Measurements from ENCODE around the gene TCEA3.

TCEA3 gene

GRCh38 chr1:23434260-23434775, 9.8 kb upstream of the TCEA3 start:
- ChIA-PET CTCF (no interaction called here), POLR2A (no interaction called here)
- no peak for TF ChIP-seq ARNT (IDR thresholded peaks at IDR 0.05)
- TF ChIP-seq ELF4 (IDR thresholded peaks at IDR 0.05): no peak
- TF ChIP-seq SUZ12 (IDR thresholded peaks at IDR 0.05): no peak
- TF ChIP-seq ZNF384 (IDR thresholded peaks at IDR 0.05): no peak
- TF ChIP-seq TARDBP (IDR thresholded peaks at IDR 0.05): no peak
- TF ChIP-seq SP1 (IDR thresholded peaks at IDR 0.05): no peak
- TF ChIP-seq FOXA1 (IDR thresholded peaks at IDR 0.05): no peak
- TF ChIP-seq, protein P1, sequence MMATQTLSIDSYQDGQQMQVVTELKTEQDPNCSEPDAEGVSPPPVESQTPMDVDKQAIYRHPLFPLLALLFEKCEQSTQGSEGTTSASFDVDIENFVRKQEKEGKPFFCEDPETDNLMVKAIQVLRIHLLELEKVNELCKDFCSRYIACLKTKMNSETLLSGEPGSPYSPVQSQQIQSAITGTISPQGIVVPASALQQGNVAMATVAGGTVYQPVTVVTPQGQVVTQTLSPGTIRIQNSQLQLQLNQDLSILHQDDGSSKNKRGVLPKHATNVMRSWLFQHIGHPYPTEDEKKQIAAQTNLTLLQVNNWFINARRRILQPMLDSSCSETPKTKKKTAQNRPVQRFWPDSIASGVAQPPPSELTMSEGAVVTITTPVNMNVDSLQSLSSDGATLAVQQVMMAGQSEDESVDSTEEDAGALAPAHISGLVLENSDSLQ (IDR thresholded peaks at IDR 0.05): no peak
- TF ChIP-seq FOXK2 (IDR thresholded peaks at IDR 0.05): no peak
- no peak for DNase-seq (ENCODE audit: extremely low spot score)

- CTCF ChIA-PET: no interaction called here
These were observed 8.6 kb upstream of the TCEA3 start for GRCh38 chr1:23433122-23433521.

GRCh38 chr1:23431431-23431830, 6.9 kb upstream of the TCEA3 start:
- POLR2A ChIA-PET: no interaction called here
- no peak for DNase-seq (ENCODE audit: extremely low spot score)
- TF ChIP-seq SP1 (IDR thresholded peaks at IDR 0.05) (no peak), FOXK2 (IDR thresholded peaks at IDR 0.05) (no peak), ELF4 (IDR thresholded peaks at IDR 0.05) (no peak)
- TF ChIP-seq, protein P1 (IDR thresholded peaks at IDR 0.05): no peak
- CTCF ChIA-PET: no interaction called here

More at GRCh38 chr1:23433122-23433521, 8.6 kb upstream of the TCEA3 start:
- POLR2A ChIA-PET: no interaction called here
- DNase-seq (ENCODE audit: extremely low spot score): no peak
- no peak for TF ChIP-seq ARNT (IDR thresholded peaks at IDR 0.05)
- TF ChIP-seq L3MBTL2 (conservative IDR thresholded peaks at IDR 0.05): no peak
- no peak for TF ChIP-seq TARDBP (IDR thresholded peaks at IDR 0.05)
- no peak for TF ChIP-seq BHLHE40 (IDR thresholded peaks at IDR 0.05; ENCODE audit: borderline replicate concordance)
- TF ChIP-seq ZNF384 (IDR thresholded peaks at IDR 0.05): no peak
- no peak for TF ChIP-seq FOXK2 (IDR thresholded peaks at IDR 0.05)
- TF ChIP-seq FOXA1 (IDR thresholded peaks at IDR 0.05): no peak
- no peak for TF ChIP-seq LEF1 (IDR thresholded peaks at IDR 0.05; ENCODE audit: borderline replicate concordance)
- TF ChIP-seq SP1 (IDR thresholded peaks at IDR 0.05): no peak
- TF ChIP-seq ELF4 (IDR thresholded peaks at IDR 0.05): no peak
- no peak for TF ChIP-seq SUZ12 (IDR thresholded peaks at IDR 0.05)
- no peak for TF ChIP-seq NFRKB (IDR thresholded peaks at IDR 0.05)
- no peak for TF ChIP-seq FOXM1 (IDR thresholded peaks at IDR 0.05; ENCODE audit: borderline replicate concordance)
- TF ChIP-seq HDGF (IDR thresholded peaks at IDR 0.05; ENCODE audit: borderline replicate concordance): no peak
- TF ChIP-seq, protein P1 (IDR thresholded peaks at IDR 0.05): no peak
- no peak for TF ChIP-seq CTBP1 (IDR thresholded peaks at IDR 0.05; ENCODE audit: borderline replicate concordance)

DNA sequence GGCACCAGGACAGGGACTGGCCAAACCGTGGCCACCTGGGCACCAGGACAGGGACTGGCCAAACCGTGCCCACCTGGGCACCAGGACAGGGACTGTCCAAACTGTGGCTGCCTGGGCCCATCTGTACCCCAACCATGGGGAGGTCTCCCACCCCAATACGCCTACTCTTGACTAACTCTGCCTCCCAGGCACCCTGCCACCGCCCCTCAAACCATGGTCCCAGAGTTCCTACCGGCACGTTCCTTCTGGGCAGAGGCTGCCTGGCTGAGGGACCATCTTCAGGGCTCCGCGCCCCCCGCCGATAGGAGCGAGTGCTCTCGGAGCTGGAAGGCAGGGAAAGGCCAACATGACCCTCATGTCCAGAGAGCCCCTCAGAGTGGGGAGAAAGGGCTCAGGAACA, 6.3 kb upstream of the TCEA3 start:
- POLR2A ChIA-PET: no interaction called here
- no peak for DNase-seq (ENCODE audit: extremely low spot score)
- no peak for TF ChIP-seq TARDBP (IDR thresholded peaks at IDR 0.05)
- no peak for TF ChIP-seq FOXM1 (IDR thresholded peaks at IDR 0.05; ENCODE audit: borderline replicate concordance)
- no peak for TF ChIP-seq ZNF384 (IDR thresholded peaks at IDR 0.05)
- no peak for TF ChIP-seq NFRKB (IDR thresholded peaks at IDR 0.05)
- TF ChIP-seq ELF4 (IDR thresholded peaks at IDR 0.05): no peak
- no peak for TF ChIP-seq ARNT (IDR thresholded peaks at IDR 0.05)
- no peak for TF ChIP-seq HDGF (IDR thresholded peaks at IDR 0.05; ENCODE audit: borderline replicate concordance)
- TF ChIP-seq, protein P1 (IDR thresholded peaks at IDR 0.05): no peak
- TF ChIP-seq SUZ12 (IDR thresholded peaks at IDR 0.05): no peak
- TF ChIP-seq BHLHE40 (IDR thresholded peaks at IDR 0.05; ENCODE audit: borderline replicate concordance): no peak
- TF ChIP-seq L3MBTL2 (conservative IDR thresholded peaks at IDR 0.05): no peak
- TF ChIP-seq CTBP1 (IDR thresholded peaks at IDR 0.05; ENCODE audit: borderline replicate concordance): no peak
- TF ChIP-seq LEF1 (IDR thresholded peaks at IDR 0.05; ENCODE audit: borderline replicate concordance): no peak
- no peak for TF ChIP-seq FOXA1 (IDR thresholded peaks at IDR 0.05)
- no peak for TF ChIP-seq FOXK2 (IDR thresholded peaks at IDR 0.05)
- no peak for TF ChIP-seq SP1 (IDR thresholded peaks at IDR 0.05)
- CTCF ChIA-PET: no interaction called here

DNA sequence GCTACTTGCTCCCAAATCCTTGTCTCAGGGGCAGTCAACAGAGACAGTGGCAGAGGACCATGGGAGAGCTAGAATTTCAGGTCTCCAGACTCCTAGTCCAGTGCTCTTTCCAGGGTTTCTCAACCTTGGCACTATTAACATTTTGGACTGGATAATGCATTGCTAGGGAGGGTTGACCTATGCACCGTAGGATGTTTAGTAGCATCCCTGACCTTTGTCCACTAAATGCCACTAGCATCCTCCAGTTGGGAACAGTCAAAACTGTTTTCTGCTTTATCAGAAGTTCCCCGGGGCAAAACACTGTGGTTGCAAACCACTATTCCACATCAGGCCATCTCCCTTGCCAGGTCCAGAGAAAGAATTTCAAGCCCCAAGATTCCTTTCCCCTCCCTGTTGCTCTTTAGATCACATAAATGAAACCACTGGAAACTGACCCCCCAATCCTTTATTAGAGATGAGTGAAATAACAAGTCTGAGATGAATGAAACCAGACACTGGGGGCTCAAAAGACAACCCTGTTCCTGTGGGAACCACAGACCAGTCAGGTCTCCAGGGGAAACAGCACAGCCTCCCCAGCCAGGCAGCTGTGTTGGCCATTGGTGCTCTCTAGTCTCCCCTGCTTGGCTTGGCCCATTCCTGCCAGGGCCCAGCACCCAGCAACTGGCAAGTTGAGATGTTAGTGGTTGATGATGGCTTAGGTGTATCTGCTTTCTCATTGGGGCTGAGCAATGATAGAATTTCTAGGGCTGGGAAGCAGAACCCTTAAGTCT, 3.8 kb upstream of the TCEA3 start:
- no peak for DNase-seq (ENCODE audit: extremely low spot score)
- TF ChIP-seq ELF4 (IDR thresholded peaks at IDR 0.05) (no peak), FOXK2 (IDR thresholded peaks at IDR 0.05) (no peak), CTBP1 (IDR thresholded peaks at IDR 0.05; ENCODE audit: borderline replicate concordance) (no peak), ARNT (IDR thresholded peaks at IDR 0.05) (no peak), FOXA1 (IDR thresholded peaks at IDR 0.05) (no peak), HDGF (IDR thresholded peaks at IDR 0.05; ENCODE audit: borderline replicate concordance) (no peak), BHLHE40 (IDR thresholded peaks at IDR 0.05; ENCODE audit: borderline replicate concordance) (no peak), L3MBTL2 (conservative IDR thresholded peaks at IDR 0.05) (no peak), SP1 (IDR thresholded peaks at IDR 0.05) (no peak), SUZ12 (IDR thresholded peaks at IDR 0.05) (no peak), NFRKB (IDR thresholded peaks at IDR 0.05) (no peak), LEF1 (IDR thresholded peaks at IDR 0.05; ENCODE audit: borderline replicate concordance) (no peak), TARDBP (IDR thresholded peaks at IDR 0.05) (no peak), ZNF384 (IDR thresholded peaks at IDR 0.05) (no peak)
- POLR2A ChIA-PET: no interaction called here
- CTCF ChIA-PET: interaction anchor here (0.6 to 1.5 kb wide), 2 partner anchors 10 to 111 kb away, joined by 3 read pairs; no protein-coding TSS in a partner anchor
